Measurements from ENCODE around the gene KLHL11.
"Not testable (repeated sequence)": the region's sequence is repeated elsewhere in the genome, so short reads cannot be mapped to it uniquely, and the experiment has no call there.

GRCh38 chr17:41829961-41830360 lies 35.3 kb downstream of the KLHL11 start:
- not testable (repeated sequence) for TF ChIP-seq POLR2A (IDR thresholded peaks at IDR 0.05; ENCODE audit: low read length); GATA1 (IDR thresholded peaks at IDR 0.05; ENCODE audit: low read depth, low read length)
